OCI-LY7 (cell line): Measurements from ENCODE around the gene ATPAF2.

Experiments used
- EZH2phosphoT487 ChIP-seq: fragments of 200-600 bp; sonication (generic); IDR thresholded peaks from 2 replicates; pipeline ENCODE4 v1.6.1; 2018; ENCODE audit warnings: low read depth, borderline replicate concordance, mild to moderate bottlenecking, mixed run types, antibody characterized with exemption, low read length, moderate library complexity, mixed read lengths
- TF ChIP-seq, protein P1 (sequence below): fragments of 200-600 bp; sonication (generic); conservative IDR thresholded peaks from 2 replicates; pipeline ENCODE4 v1.5.1; 2014; ENCODE audit warnings: mild to moderate bottlenecking, antibody characterized with exemption, low read length, moderate library complexity, mixed read lengths

DNA sequence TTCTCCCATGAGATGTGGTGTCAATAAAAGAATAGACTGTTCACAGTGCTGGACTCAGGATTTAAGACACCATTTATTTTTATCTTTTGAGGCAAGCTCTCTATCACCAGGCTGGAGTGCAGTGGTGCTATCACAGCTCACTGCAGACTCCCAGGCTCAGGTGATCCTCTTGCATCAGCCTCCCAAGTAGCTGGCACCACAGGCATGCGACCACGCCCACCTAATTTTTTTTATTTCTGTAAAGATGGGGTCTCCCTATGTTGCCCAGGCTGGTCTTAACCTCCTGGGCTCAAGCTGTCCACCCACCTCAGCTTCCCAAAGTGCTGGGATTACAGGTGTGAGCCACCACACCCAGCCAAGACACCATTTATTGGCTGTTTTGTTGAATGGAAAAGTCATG lies 30.1 kb upstream of the ATPAF2 start:
- TF ChIP-seq, protein P1, sequence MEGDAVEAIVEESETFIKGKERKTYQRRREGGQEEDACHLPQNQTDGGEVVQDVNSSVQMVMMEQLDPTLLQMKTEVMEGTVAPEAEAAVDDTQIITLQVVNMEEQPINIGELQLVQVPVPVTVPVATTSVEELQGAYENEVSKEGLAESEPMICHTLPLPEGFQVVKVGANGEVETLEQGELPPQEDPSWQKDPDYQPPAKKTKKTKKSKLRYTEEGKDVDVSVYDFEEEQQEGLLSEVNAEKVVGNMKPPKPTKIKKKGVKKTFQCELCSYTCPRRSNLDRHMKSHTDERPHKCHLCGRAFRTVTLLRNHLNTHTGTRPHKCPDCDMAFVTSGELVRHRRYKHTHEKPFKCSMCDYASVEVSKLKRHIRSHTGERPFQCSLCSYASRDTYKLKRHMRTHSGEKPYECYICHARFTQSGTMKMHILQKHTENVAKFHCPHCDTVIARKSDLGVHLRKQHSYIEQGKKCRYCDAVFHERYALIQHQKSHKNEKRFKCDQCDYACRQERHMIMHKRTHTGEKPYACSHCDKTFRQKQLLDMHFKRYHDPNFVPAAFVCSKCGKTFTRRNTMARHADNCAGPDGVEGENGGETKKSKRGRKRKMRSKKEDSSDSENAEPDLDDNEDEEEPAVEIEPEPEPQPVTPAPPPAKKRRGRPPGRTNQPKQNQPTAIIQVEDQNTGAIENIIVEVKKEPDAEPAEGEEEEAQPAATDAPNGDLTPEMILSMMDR = no peak
- TF ChIP-seq EZH2phosphoT487 = no peak
